Suprapubic skin (tissue), 3 donors: ENCODE results near the gene MSL3B.

Experiments
- POLR2AphosphoS5 ChIP-seq, 3 donors: sonication (generic); formaldehyde crosslinking; IDR thresholded peaks; one replicate each; pipeline ENCODE4 v1.6.1; 2017; ENCODE audit warnings: antibody characterized with exemption in 3 of 3
- TF ChIP-seq, protein P1 (sequence below), 2 donors: fragments of 200-600 bp in 1 of 2; fragments of 450-650 bp in 1 of 2; sonication (generic) in 1 of 2; IDR thresholded peaks; one replicate each; pipeline ENCODE4 v1.5.1; 2016 to 2019; ENCODE audit warnings: antibody characterized with exemption in 2 of 2, mild to moderate bottlenecking in 1 of 2, moderate library complexity in 1 of 2

DNA sequence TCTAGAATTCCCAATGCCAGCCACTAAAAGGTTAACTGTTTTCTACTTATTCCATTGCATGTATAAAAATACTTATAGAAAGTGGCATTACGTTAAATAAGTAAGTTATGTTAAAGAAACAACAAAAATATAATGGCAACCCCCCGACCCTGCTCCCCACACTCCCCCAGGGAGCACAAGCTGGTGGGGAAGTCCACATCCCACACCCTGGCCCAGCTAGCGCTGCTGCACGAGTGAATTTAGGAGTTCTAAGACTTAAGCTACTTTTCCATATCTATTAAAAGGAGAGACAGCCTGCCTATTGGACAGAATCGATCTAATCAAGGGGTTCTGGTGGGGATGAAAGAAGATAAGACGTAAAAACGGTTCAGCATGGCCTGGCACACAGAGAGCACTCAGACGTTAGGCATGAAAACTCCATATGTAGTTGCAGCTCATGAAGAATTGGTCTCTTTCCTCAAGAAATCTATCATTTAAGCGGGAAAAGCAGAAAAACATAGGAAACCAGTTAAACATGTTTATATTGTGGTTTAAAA is 30.4 kb downstream of the MSL3B start:
- TF ChIP-seq, protein P1, sequence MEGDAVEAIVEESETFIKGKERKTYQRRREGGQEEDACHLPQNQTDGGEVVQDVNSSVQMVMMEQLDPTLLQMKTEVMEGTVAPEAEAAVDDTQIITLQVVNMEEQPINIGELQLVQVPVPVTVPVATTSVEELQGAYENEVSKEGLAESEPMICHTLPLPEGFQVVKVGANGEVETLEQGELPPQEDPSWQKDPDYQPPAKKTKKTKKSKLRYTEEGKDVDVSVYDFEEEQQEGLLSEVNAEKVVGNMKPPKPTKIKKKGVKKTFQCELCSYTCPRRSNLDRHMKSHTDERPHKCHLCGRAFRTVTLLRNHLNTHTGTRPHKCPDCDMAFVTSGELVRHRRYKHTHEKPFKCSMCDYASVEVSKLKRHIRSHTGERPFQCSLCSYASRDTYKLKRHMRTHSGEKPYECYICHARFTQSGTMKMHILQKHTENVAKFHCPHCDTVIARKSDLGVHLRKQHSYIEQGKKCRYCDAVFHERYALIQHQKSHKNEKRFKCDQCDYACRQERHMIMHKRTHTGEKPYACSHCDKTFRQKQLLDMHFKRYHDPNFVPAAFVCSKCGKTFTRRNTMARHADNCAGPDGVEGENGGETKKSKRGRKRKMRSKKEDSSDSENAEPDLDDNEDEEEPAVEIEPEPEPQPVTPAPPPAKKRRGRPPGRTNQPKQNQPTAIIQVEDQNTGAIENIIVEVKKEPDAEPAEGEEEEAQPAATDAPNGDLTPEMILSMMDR (IDR thresholded peaks at IDR 0.05), result no peak
- no peak for TF ChIP-seq POLR2AphosphoS5 (IDR thresholded peaks at IDR 0.05)
